DMS79 treated with DMSO at 0.1 percent for 48 hours (cell line): ENCODE measurements around the gene CLEC2L.

ENCODE experiments used
- DNase-seq: peaks from one replicate; lab custom pipeline; 2025; lab: John Stamatoyannopoulos, UW

Gene CLEC2L

GRCh38 chr7:139575338-139575680 lies 51.8 kb downstream of the CLEC2L start:
- no peak for DNase-seq

- no peak for DNase-seq
Measured at GRCh38 chr7:139576179-139576973, 52.9 kb downstream of the CLEC2L start.

GRCh38 chr7:139580435-139580834 lies 57.0 kb downstream of the CLEC2L start:
- DNase-seq: no peak

GRCh38 chr7:139582130-139582650 lies 58.7 kb downstream of the CLEC2L start:
- DNase-seq: no peak

GRCh38 chr7:139582671-139583155 lies 59.2 kb downstream of the CLEC2L start:
- no peak for DNase-seq

- no peak for DNase-seq
Measured at GRCh38 chr7:139583826-139584553, 60.5 kb downstream of the CLEC2L start.

GRCh38 chr7:139585042-139585441 lies 61.6 kb downstream of the CLEC2L start:
- DNase-seq: no peak

GRCh38 chr7:139586286-139586685 lies 62.8 kb downstream of the CLEC2L start:
- no peak for DNase-seq

GRCh38 chr7:139587535-139587934 lies 64.0 kb downstream of the CLEC2L start:
- no peak for DNase-seq

GRCh38 chr7:139588632-139589031 lies 65.1 kb downstream of the CLEC2L start:
- DNase-seq: no peak

- DNase-seq: no peak
Measured at GRCh38 chr7:139589474-139589873, 66.0 kb downstream of the CLEC2L start.

GRCh38 chr7:139591550-139592195 lies 68.2 kb downstream of the CLEC2L start:
- peak; percentile 81 for DNase-seq

GRCh38 chr7:139592801-139593461 lies 69.4 kb downstream of the CLEC2L start:
- DNase-seq: no peak

GRCh38 chr7:139594090-139594489 lies 70.6 kb downstream of the CLEC2L start:
- no peak for DNase-seq
